22Rv1 (cell line): ENCODE results near the gene RAB3C.

Experiments used
- ZFX ChIP-seq: fragments of 450-650 bp; IDR thresholded peaks from 2 replicates; pipeline ENCODE4 v1.6.1; 2017; ENCODE audit warnings: antibody characterized with exemption, borderline replicate concordance
- TF ChIP-seq, protein P1 (sequence below): fragments of 450-650 bp; IDR thresholded peaks from 2 replicates; pipeline ENCODE4 v1.5.1; 2017; ENCODE audit warnings: mild to moderate bottlenecking

DNA sequence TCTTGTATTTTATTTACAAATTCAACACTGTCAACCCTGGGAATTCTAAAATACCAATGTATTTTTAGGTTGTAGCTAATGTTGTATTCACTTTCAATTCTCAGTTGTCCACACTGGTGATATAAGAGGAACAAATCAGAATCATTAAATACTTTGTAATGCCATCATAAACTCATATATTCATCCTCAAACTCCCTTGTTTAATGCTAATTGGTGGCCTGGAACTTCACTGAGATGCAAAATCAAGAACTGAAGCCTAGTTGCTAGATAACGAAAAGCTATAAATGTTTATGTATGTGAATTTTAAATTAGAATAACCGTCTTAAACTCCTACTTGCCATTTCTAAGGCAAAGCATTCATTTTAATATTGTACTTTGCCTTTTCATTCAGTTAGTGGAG, 274.7 kb downstream of the RAB3C start:
- TF ChIP-seq, protein P1, sequence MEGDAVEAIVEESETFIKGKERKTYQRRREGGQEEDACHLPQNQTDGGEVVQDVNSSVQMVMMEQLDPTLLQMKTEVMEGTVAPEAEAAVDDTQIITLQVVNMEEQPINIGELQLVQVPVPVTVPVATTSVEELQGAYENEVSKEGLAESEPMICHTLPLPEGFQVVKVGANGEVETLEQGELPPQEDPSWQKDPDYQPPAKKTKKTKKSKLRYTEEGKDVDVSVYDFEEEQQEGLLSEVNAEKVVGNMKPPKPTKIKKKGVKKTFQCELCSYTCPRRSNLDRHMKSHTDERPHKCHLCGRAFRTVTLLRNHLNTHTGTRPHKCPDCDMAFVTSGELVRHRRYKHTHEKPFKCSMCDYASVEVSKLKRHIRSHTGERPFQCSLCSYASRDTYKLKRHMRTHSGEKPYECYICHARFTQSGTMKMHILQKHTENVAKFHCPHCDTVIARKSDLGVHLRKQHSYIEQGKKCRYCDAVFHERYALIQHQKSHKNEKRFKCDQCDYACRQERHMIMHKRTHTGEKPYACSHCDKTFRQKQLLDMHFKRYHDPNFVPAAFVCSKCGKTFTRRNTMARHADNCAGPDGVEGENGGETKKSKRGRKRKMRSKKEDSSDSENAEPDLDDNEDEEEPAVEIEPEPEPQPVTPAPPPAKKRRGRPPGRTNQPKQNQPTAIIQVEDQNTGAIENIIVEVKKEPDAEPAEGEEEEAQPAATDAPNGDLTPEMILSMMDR = no peak
- no peak for TF ChIP-seq ZFX
